ENCODE data around the gene TUBA3C. TPM values are rescaled to one million over a fixed set of nuclear protein-coding genes. Genes with fewer than 3 reads are reported as not detected.
A peak's percentile ranks its signal among the peaks of the same experiment; 100 is the strongest.
"Not testable (repeated sequence)": the region's sequence is repeated elsewhere in the genome, so short reads cannot be mapped to it uniquely, and the experiment has no call there.

TUBA3C gene
- total RNA-seq (not detected), polyA plus RNA-seq (not detected)

DNA sequence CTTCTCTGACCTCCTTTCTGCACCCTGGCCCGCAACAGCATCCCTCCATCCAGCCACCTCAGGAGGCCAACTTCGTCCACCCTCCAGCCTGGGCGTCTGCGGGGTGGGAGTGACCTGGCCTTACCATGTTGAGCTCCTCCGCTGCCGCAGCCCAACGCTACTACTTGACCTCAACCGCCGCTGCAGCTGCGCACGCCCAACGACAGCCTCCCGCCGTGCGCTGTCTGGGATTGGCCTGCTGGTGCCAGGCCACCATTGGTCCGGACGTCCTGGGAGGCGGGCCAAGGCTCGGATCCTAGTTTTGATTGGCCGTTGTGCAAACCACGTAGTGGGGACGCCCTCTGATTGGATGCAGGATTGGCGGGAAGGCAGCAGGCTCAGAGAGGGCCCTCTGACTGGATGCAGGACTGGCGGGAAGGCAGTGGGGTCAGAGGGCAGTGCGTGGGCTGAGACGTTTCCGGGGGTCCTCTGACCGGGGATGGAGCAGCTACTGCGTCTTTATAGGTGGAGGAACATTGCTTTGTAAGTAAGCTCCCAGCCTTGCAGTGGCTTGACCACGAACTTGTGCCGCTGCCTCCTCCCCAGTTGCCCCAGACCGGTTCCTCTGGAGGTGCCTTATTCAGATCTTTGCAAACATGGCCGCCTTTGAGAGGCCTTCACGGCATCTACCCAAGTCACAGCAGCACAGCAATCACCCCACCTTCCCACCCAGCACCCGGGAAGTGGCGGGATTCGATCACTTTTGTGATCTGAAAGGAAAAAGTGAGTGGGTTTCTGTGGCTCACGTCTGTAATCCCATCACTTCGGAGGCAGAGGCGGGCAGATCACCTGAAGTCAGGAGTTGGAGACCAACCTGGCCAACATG is at the start of gene TUBA3C:
Gene TUBA3C, minus strand, starts transcription at position 204 of the 865 bp plus-strand sequence. Its CDS starts 77 bp downstream, at position 127.
- CTCF ChIA-PET: no interaction called here
- H3K4me1 ChIP-seq (ENCODE audit: insufficient read depth, low read length): no peaks in the 10 kb centered on the region
- POLR2A ChIA-PET: no interaction called here
- H3K36me3 ChIP-seq (ENCODE audit: insufficient read depth, low read length): no peaks in the 10 kb centered on the region
- Mint-ChIP-seq H3K36me3 (no peaks in the 10 kb centered on the region), H3K27me3 (peaks cover 4% of the 10 kb centered on the region in 2 donors), H3K27ac (no peak within 1 kb of the TSS), H3K4me3 (no peak within 1 kb of the TSS), H3K9me3 (peaks cover 0 to 7% (median 0%) of the 10 kb centered on the region in 5 donors), H3K4me1 (no peaks in the 10 kb centered on the region)
- H3K27ac ChIP-seq (ENCODE audit: low read depth, low read length): no peak within 1 kb of the TSS
- H3K27me3 ChIP-seq (ENCODE audit: insufficient read depth, low read length, poor library complexity, severe bottlenecking): no peaks in the 10 kb centered on the region
- no peaks in the 10 kb centered on the region for H3K9me3 ChIP-seq (ENCODE audit: low read length)
- DNase-seq: no peak
- no peak within 1 kb of the TSS for H3K4me3 ChIP-seq (ENCODE audit: low read length)

DNA sequence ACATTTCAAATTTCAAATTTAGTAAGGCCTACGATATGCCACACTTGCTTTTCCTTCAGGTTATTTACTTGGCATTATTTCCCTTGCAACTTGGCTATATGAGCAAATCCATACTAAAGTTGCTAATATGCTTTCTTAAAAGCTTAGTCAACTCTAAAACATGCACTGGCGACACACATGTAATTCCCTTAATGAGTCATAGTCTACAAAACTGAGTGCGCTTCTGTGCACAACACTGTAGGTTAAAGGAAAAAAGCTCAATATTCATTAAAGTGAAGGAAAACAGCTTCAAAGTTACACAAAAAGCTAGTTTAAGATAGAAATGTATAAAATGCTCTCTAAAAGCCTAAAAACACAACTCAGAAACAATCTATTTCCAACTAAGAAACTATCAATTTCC is 25.8 kb upstream of the TUBA3C start:
- POLR2A ChIA-PET; H3K4me1 ChIP-seq (ENCODE audit: insufficient read depth, low read length); H3K27me3 ChIP-seq (ENCODE audit: insufficient read depth, low read length, poor library complexity, severe bottlenecking); H3K27ac Mint-ChIP-seq; H3K27ac ChIP-seq (ENCODE audit: low read depth, low read length); H3K9me3 ChIP-seq (ENCODE audit: low read length); H3K36me3 ChIP-seq (ENCODE audit: insufficient read depth, low read length); H3K4me3 Mint-ChIP-seq; H3K27me3 Mint-ChIP-seq; CTCF ChIA-PET; H3K4me3 ChIP-seq (ENCODE audit: low read length); H3K4me1 Mint-ChIP-seq; H3K36me3 Mint-ChIP-seq; H3K9me3 Mint-ChIP-seq; DNase-seq: not testable (repeated sequence)

DNA sequence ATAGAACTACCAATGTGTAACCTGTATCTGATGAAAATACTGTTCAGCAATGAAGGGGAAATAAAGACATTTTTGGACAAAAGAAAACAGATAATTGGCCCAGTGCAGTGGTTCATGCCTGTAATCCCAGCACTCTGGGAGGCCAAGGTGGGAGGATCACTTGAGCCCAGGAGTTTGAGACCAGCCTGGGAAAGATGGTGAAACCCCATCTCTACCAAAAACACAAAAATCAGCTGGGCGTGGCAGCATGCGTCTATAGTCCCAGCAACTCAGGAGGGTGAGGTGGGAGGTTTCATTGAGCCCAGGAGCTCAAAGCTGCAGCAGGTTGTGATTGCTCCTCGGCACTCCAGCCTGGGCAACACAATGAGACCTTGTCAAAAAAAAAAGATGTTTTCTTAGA is 11.0 kb upstream of the TUBA3C start:
- H3K4me3 Mint-ChIP-seq; H3K36me3 ChIP-seq (ENCODE audit: insufficient read depth, low read length); DNase-seq; H3K27ac ChIP-seq (ENCODE audit: low read depth, low read length); H3K4me3 ChIP-seq (ENCODE audit: low read length); CTCF ChIA-PET; H3K4me1 Mint-ChIP-seq; H3K27ac Mint-ChIP-seq; H3K9me3 ChIP-seq (ENCODE audit: low read length); H3K4me1 ChIP-seq (ENCODE audit: insufficient read depth, low read length); POLR2A ChIA-PET; H3K27me3 Mint-ChIP-seq; H3K36me3 Mint-ChIP-seq; H3K27me3 ChIP-seq (ENCODE audit: insufficient read depth, low read length, poor library complexity, severe bottlenecking): not testable (repeated sequence)
- H3K9me3 Mint-ChIP-seq: peaks cover 2 to 12% (median 11%) of the 10 kb centered on the region in 5 donors

DNA sequence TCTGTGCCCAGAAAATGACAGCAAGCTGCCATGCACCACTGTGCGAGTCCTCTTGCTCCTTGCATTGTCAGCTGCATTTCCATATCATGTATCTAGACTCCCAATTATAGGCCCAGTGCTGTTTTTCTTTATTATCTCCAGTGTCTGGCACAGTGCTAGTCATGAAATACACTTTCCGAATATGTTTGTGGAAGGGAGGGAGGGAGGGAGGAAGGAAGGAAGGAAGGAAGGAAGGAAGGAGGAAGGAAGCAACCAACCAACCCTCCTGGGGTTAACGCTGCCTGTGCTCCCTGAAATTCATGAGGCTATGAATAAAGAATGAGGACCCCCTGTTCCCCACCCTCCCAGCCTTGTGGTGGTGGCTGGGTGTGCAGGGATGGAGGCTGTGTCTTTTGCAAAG is 8.3 kb upstream of the TUBA3C start:
- DNase-seq; H3K4me1 Mint-ChIP-seq; H3K4me3 ChIP-seq (ENCODE audit: low read length); H3K36me3 Mint-ChIP-seq; H3K27ac ChIP-seq (ENCODE audit: low read depth, low read length); POLR2A ChIA-PET; H3K27ac Mint-ChIP-seq; CTCF ChIA-PET; H3K27me3 Mint-ChIP-seq; H3K36me3 ChIP-seq (ENCODE audit: insufficient read depth, low read length); H3K27me3 ChIP-seq (ENCODE audit: insufficient read depth, low read length, poor library complexity, severe bottlenecking); H3K4me1 ChIP-seq (ENCODE audit: insufficient read depth, low read length); H3K4me3 Mint-ChIP-seq; H3K9me3 ChIP-seq (ENCODE audit: low read length): not testable (repeated sequence)
- H3K9me3 Mint-ChIP-seq: peaks cover 2 to 11% (median 7%) of the 10 kb centered on the region in 5 donors

DNA sequence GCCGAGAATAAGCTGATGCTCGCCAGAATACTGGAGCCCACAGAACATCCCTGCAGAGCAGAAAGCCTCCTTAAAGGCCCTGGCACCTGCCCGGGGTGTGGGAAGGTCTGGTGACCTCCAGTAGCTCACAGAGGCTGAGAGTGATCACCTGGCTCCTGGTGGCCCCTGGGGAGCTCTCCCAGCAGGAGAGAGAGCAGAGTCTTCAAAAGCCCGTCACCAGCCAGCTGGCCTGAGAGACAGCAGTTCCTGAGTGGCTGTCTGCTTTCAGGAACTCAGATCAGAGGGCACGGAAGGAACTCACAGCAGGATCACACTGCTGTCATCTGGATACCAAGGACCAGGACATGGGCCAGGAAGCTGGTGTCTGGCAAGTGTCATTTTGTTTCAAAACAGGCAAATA is 7.7 kb upstream of the TUBA3C start:
- POLR2A ChIA-PET; H3K4me3 Mint-ChIP-seq; H3K27ac ChIP-seq (ENCODE audit: low read depth, low read length); H3K27me3 Mint-ChIP-seq; H3K27me3 ChIP-seq (ENCODE audit: insufficient read depth, low read length, poor library complexity, severe bottlenecking); DNase-seq; CTCF ChIA-PET; H3K9me3 ChIP-seq (ENCODE audit: low read length); H3K4me1 ChIP-seq (ENCODE audit: insufficient read depth, low read length); H3K36me3 Mint-ChIP-seq; H3K4me3 ChIP-seq (ENCODE audit: low read length); H3K4me1 Mint-ChIP-seq; H3K36me3 ChIP-seq (ENCODE audit: insufficient read depth, low read length); H3K27ac Mint-ChIP-seq: not testable (repeated sequence)
- H3K9me3 Mint-ChIP-seq: peaks cover 2 to 11% (median 4%) of the 10 kb centered on the region in 5 donors

DNA sequence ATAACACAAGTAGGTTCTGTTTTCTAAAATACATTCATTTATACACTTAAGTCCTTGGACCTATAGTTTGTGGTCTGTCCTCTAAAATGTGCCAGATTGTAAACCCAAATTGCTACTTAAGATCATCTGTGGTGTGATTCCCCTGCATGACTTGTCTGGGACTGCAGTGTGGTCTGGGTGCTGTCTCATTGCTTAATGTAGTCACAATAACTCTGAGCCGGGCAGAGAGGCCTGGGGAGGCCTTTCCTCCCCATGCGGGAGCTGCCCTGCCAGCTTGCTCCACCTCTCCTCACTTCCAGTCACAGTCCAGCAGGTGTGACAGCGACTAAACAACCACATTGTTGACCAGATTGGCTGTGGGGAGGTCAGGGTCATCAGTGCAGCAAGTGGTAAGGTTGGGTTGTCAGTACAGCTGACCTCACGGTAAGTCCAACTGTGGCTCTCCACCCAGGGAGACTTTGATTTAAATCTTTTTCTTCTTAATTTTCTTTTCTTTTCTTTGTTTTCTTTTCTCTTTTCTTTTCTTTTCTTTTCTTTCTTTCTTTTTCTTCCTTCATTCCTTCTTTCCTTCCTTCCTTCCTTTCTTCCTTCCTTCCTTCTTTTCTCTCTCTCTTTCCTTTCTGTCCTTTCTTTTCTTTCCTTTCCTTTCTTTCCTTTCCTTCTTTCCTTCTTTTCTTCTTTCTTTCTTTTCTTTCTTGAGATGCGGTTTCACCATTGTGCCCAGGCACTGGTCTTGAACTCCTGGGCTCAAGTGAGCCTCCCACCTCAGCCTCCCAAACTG is 4.4 kb upstream of the TUBA3C start:
- no peak overlapping the region for H3K27ac ChIP-seq (ENCODE audit: low read depth, low read length)
- Mint-ChIP-seq H3K4me3 (no peak overlapping the region), H3K27ac (peak overlapping the region in 1 of 8 donors; percentile 69), H3K36me3 (no peaks in the 10 kb centered on the region), H3K9me3 (peaks cover 0 to 11% (median 3%) of the 10 kb centered on the region in 5 donors), H3K27me3 (peaks cover 2 to 7% of the 10 kb centered on the region in 2 donors), H3K4me1 (no peaks in the 10 kb centered on the region)
- H3K4me3 ChIP-seq (ENCODE audit: low read length): no peak overlapping the region
- CTCF ChIA-PET: no interaction called here
- DNase-seq: no peak
- H3K9me3 ChIP-seq (ENCODE audit: low read length): no peaks in the 10 kb centered on the region
- no peaks in the 10 kb centered on the region for H3K4me1 ChIP-seq (ENCODE audit: insufficient read depth, low read length)
- H3K36me3 ChIP-seq (ENCODE audit: insufficient read depth, low read length): no peaks in the 10 kb centered on the region
- no peaks in the 10 kb centered on the region for H3K27me3 ChIP-seq (ENCODE audit: insufficient read depth, low read length, poor library complexity, severe bottlenecking)
- POLR2A ChIA-PET: no interaction called here

DNA sequence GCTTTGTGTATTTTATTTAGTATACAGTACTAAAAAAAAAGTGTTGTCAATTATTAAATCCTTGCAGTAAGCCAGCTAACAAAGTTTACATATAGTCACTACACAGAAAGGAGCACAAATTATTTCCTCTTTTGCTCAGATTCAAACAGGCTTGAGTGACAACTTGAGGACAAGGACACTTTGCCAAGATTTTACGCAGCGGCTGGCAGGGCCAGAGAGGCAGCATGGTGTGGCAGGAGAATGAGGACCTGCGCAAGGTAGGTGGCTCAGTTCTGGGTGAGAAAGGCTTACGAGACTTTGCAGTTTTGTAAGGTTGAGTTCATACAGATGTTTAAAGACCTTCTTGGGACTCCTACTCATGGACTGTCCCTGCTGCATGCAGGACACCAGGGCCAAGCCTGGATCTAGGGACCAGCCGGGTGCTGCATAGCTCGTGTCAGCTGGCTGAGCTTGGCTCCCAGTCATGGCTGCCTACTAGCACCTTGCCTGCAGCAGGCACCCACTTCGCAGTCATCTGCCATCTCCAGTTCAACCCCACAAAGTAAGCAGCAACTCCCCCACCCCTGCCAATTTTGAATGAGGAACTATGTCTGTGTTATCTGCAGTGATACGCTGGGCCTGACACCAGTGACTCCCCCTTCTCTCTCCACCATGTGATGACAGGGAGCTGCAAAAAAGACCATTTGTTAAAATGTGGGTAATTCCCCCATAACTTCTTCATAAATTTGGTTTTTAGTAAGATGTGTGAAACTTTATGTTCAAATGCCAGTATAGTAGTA is 3.7 kb upstream of the TUBA3C start:
- Histone ChIP-seq H3K36me3 (ENCODE audit: insufficient read depth, low read length) (no peaks in the 10 kb centered on the region), H3K9me3 (ENCODE audit: low read length) (no peaks in the 10 kb centered on the region), H3K4me3 (ENCODE audit: low read length) (no peak overlapping the region), H3K27ac (ENCODE audit: low read depth, low read length) (no peak overlapping the region), H3K27me3 (ENCODE audit: insufficient read depth, low read length, poor library complexity, severe bottlenecking) (no peaks in the 10 kb centered on the region), H3K4me1 (ENCODE audit: insufficient read depth, low read length) (no peaks in the 10 kb centered on the region)
- Mint-ChIP-seq H3K27me3 (peaks cover 2 to 7% of the 10 kb centered on the region in 2 donors), H3K9me3 (peaks cover 0 to 12% (median 2%) of the 10 kb centered on the region in 5 donors), H3K4me3 (no peak overlapping the region), H3K36me3 (no peaks in the 10 kb centered on the region), H3K4me1 (no peaks in the 10 kb centered on the region), H3K27ac (no peak overlapping the region)
- ChIA-PET CTCF (no interaction called here), POLR2A (no interaction called here)
- no peak for DNase-seq

DNA sequence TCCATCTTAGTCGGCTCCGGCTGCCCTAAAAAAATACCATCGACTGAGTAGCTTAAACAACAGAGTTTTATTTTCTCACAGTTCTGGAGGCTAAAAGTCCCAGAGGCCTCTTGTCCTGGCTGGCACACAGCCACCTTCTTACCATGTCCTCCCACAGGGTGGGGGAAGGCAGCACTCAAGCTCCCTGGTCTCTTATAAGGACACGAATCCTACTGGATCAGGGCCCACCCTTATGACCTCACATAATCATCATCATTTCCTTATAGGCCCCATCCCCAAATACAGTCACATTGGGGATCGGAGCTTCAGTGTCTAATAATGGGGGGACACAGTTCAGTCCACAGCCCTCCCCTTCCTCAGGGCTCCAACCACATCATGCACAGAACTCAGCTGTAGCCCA is 2.6 kb upstream of the TUBA3C start:
- Mint-ChIP-seq H3K36me3 (no peaks in the 10 kb centered on the region), H3K9me3 (peaks cover 0 to 13% (median 2%) of the 10 kb centered on the region in 5 donors), H3K27me3 (peaks cover 4 to 7% of the 10 kb centered on the region in 2 donors), H3K4me1 (no peaks in the 10 kb centered on the region), H3K4me3 (peak overlapping the region in 1 of 7 donors; percentile 16), H3K27ac (no peak overlapping the region)
- Histone ChIP-seq H3K36me3 (ENCODE audit: insufficient read depth, low read length) (no peaks in the 10 kb centered on the region), H3K27me3 (ENCODE audit: insufficient read depth, low read length, poor library complexity, severe bottlenecking) (no peaks in the 10 kb centered on the region), H3K4me1 (ENCODE audit: insufficient read depth, low read length) (no peaks in the 10 kb centered on the region), H3K4me3 (ENCODE audit: low read length) (no peak overlapping the region), H3K9me3 (ENCODE audit: low read length) (no peaks in the 10 kb centered on the region), H3K27ac (ENCODE audit: low read depth, low read length) (no peak overlapping the region)
- CTCF ChIA-PET: no interaction called here
- no peak for DNase-seq
- POLR2A ChIA-PET: no interaction called here
